HL-60 (cell line): ENCODE data around the gene ERAP2.
"Not testable (repeated sequence)": the region's sequence is repeated elsewhere in the genome, so short reads cannot be mapped to it uniquely, and the experiment has no call there.

Experiments used
- DNase-seq, 2 experiments: peaks; one replicate each; pipeline ENCODE4 v3.0.0-alpha.2; 2010 to 2020; ENCODE audit warnings: low read depth in 1 of 2, low spot score in 1 of 2
- H3K27ac ChIP-seq: fragments of 250-450 bp; sonication (Bioruptor Pico); replicated peaks from 2 replicates; pipeline ENCODE4 v1.5.1; 2020; ENCODE audit warnings: mild to moderate bottlenecking, moderate library complexity
- H3K27me3 ChIP-seq: fragments of 250-450 bp; sonication (Bioruptor Pico); 2 replicates; pipeline ENCODE4 v1.5.1; 2021; ENCODE audit warnings: mild to moderate bottlenecking, moderate library complexity; ENCODE audit not compliant: insufficient read depth, poor library complexity, severe bottlenecking
- H3K4me3 ChIP-seq: replicated peaks from 2 replicates; pipeline ENCODE4 v1.5.1; 2011; ENCODE audit warnings: mild to moderate bottlenecking, control low read depth, low read length; ENCODE audit not compliant: insufficient read depth
- CTCF ChIP-seq: IDR thresholded peaks from one replicate; pipeline ENCODE4 v1.5.1; 2011; ENCODE audit warnings: low read length, control low read depth, inconsistent platforms; ENCODE audit not compliant: insufficient read depth
- GABPA ChIP-seq: IDR thresholded peaks from 2 replicates; pipeline ENCODE4 v1.6.1; 2012; ENCODE audit warnings: low read depth
- POLR2AphosphoS5 ChIP-seq: IDR thresholded peaks from 2 replicates; pipeline ENCODE4 v1.6.1; 2012; ENCODE audit warnings: low read depth
- REST ChIP-seq: IDR thresholded peaks from 2 replicates; pipeline ENCODE4 v1.6.1; 2012; ENCODE audit warnings: low read depth; ENCODE audit not compliant: insufficient replicate concordance
- SPI1 ChIP-seq: IDR thresholded peaks from 2 replicates; pipeline ENCODE4 v1.6.1; 2012; ENCODE audit warnings: low read depth, mild to moderate bottlenecking, borderline replicate concordance

The ERAP2 gene

GRCh38 chr5:96874631-96875030 is 1.7 kb upstream of the ERAP2 start:
- no peak for TF ChIP-seq SPI1
- TF ChIP-seq CTCF = no peak
- no peak for TF ChIP-seq REST
- no peak for TF ChIP-seq GABPA
- no peak for TF ChIP-seq POLR2AphosphoS5
- Histone ChIP-seq H3K4me3 (no peak overlapping the region), H3K27ac (no peak overlapping the region), H3K27me3 (no peaks in the 10 kb centered on the region)
- DNase-seq = no peak

GRCh38 chr5:96875791-96876291 is 459 bp upstream of the ERAP2 start:
- TF ChIP-seq CTCF (no peak), REST (no peak), SPI1 (peak; percentile 48; the same call in 1 of the 2 replicates), POLR2AphosphoS5 (no peak), GABPA (no peak)
- H3K27me3 ChIP-seq = no peaks in the 10 kb centered on the region
- DNase-seq = no peak
- peak overlapping the region; percentile 50 for H3K4me3 ChIP-seq
- H3K27ac ChIP-seq = peak overlapping the region; percentile 83

- peak overlapping the region; percentile 50 for H3K4me3 ChIP-seq
Measured at GRCh38 chr5:96876977-96877469, 723 bp downstream of the ERAP2 start.

GRCh38 chr5:96879665-96880064 is 3.4 kb downstream of the ERAP2 start:
- H3K27ac ChIP-seq = no peak overlapping the region
- no peaks in the 10 kb centered on the region for H3K27me3 ChIP-seq
- H3K4me3 ChIP-seq = no peak overlapping the region
- DNase-seq = no peak
- TF ChIP-seq REST (no peak), CTCF (no peak), SPI1 (no peak), GABPA (no peak), POLR2AphosphoS5 (no peak)

More at GRCh38 chr5:96876977-96877469, 723 bp downstream of the ERAP2 start:
- H3K27me3 ChIP-seq = not testable (repeated sequence)
- DNase-seq = peak in 1 of 2 experiments; percentile 11
- H3K27ac ChIP-seq = peak overlapping the region; percentile 83
